Stimulated activated CD4-positive, alpha-beta T cell treated with anti-CD3 and anti-CD28 coated beads, Interleukin-4, amount 100 ng/mL, for 24 hours (primary cell): ENCODE measurements around the gene ZFPL1.

Experiments
- DNase-seq: peaks from one replicate; pipeline ENCODE4 v3.0.0-alpha.2; 2020

ZFPL1 gene

DNA sequence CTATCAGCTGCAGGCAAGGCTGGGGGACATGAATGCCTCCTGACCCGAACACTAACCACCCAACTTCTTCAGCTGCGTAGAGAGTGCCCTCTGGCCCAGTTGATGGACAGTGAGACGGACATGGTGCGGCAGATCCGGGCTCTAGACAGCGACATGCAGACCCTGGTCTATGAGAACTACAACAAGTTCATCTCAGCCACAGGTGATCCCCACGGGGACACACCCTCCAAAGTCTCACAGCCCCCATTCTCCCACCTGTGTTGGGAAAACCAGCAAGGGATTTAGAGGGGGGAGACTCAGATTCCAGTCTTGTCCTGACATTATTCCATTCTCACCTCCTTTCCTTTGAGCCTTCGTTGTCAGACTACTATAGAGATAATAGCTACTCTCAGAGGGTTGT is 12.9 kb downstream of the ZFPL1 start:
- no peak for DNase-seq

DNA sequence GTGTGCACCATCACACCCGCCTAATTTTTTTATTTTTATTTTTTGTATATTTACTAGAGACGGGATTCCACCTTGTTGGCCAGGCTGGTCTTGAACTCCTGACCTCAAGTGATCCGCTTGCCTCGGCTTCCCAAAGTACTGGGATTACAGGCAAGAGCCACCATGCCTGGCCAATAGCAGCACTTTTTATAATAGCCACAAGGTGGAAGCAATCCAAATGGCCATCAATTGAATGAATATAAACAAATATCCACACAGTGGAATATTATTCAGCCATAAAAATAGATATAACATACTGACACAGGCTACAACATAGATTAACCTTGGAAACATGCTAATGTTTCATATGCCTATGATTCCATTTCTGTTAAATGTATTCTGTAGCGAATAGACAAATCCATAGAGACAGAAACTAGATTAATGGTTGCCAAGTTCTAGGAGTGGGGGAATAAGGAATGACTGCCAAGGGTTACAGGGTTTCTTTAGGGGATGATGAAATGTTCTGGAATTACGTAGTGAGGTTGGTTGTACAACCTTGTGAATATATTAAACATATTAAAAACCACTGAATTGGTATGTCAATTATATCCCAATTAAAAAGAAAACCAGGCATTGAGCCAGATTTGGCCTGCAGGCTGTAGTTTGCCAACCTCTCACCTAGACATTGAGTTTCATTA is 16.8 kb downstream of the ZFPL1 start:
- DNase-seq, result no peak

DNA sequence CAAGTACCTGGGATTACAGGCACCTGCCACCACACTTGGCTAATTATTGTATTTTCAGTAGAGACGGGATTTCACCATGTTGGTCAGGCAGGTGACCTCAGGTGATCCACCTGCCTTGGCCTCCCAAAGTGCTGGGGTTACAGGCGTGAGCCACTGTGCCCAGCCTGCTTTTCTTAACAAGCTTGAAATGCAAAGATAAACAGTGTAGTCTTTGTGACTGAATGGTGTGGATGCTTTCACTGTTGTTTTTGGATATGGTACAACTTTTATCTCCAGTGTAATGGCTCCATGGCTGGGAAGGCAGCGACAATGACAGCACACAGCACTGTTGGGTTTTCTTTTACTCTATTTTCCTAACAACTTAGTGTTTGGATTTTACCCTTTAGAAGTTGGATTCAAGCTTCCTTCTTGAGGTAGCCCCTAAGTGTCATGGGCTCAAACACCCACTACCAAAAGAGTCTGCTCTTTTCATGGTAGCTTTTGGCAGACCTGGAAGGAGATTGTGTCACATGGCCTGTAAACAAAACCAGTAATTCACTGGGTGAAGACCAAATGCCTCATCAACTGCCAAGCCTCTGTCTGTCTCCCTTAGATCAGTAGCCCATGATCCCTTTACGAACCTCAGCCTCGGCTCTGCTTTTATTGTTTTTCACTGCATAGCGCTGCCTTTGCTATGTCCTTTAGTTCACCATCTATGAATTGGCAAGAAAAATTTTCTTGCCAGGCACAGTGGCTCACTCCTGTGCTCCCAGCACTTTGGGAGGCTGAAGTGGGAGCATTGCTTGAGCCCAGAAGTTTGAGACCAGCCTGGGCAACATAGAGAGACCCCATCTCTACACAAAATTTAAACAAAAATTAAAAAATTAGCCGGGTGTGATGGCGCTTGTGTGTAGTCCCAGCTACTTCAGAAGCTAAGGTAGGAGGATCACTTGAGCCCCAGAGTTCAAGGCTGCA is 18.4 kb downstream of the ZFPL1 start:
- DNase-seq, result no peak

DNA sequence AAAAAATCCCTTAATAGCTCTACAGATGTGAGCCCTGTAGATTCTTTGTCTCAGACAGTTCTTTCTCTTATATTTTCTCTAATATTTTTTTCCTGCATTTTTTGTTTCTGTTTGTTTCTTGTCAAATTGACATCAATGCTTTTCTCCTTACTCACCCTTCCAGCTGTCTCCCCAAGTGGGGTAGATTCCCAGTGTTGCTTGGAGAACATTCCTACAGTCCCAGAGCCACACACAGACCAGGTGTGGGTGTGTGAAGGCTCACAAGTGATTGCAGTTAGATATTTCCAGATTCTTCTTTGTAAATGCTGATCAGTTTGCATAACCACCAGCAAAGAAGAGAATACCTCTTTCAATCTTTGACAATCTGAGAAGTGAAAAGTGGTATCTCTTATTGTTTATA is 19.5 kb downstream of the ZFPL1 start:
- DNase-seq, result no peak

DNA sequence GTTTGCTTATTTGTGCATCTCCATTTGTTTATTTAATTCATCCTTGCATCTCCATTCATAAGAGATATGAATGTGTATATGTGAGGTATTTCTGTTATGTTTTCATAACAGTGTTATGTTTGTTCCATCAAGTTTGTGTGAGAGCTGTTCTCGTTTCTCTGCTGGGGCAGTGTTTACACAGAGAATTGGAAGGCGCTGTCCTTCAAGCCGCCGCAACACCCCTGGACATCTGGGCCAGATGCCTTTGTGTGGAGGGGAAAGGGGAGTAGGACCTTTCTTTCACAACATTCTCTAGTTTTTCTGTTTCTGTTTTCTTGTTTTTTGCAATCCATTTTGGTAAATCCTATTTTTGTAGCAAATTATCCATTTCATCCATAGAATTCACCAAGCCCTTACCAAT is 20.6 kb downstream of the ZFPL1 start:
- DNase-seq, result no peak

DNA sequence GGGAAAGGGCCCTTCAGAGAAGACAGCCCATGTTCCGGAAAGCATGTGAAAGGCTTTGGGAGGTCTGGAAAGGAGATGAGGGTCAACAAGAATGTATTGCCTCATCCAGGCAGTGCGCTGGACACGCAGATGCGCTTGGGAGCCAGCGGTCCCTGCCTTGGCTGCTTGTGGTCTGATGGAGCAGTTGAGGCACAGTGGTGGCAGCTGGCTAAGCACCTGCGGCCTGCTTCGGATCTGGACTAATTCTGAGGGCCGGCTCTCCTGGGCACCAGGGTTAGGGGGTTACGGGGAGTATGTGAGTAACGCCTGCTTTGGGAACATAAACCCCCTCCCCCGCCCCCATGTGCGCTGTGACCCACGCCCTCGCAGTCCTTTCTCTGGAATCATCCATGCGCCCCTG is 23.1 kb downstream of the ZFPL1 start:
- DNase-seq, result no peak

DNA sequence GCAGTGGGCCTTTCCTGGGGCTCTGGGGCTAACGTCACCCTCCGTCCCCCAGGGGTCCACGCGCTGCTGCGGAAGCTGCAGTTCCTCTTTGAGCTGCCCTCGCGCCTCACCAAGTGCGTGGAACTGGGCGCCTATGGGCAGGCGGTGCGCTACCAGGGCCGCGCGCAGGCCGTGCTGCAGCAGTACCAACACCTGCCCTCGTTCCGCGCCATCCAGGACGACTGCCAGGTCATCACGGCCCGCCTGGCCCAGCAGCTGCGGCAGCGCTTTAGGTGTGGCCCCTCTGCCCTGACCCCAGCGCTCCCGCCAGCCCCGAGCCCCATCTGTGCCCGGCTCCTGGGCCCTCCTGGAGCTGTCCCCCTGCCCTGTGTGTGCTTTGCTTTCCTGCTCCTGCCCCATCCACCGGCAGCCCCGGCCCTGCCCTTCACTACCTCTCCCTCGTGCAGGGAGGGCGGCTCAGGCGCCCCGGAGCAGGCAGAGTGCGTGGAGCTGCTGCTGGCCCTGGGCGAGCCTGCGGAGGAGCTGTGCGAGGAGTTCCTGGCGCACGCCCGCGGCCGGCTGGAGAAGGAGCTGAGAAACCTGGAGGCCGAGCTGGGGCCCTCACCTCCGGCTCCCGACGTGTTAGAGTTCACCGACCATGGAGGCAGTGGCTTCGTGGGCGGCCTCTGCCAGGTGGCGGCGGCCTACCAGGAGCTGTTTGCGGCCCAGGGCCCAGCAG is 23.9 kb downstream of the ZFPL1 start:
- DNase-seq, result no peak

DNA sequence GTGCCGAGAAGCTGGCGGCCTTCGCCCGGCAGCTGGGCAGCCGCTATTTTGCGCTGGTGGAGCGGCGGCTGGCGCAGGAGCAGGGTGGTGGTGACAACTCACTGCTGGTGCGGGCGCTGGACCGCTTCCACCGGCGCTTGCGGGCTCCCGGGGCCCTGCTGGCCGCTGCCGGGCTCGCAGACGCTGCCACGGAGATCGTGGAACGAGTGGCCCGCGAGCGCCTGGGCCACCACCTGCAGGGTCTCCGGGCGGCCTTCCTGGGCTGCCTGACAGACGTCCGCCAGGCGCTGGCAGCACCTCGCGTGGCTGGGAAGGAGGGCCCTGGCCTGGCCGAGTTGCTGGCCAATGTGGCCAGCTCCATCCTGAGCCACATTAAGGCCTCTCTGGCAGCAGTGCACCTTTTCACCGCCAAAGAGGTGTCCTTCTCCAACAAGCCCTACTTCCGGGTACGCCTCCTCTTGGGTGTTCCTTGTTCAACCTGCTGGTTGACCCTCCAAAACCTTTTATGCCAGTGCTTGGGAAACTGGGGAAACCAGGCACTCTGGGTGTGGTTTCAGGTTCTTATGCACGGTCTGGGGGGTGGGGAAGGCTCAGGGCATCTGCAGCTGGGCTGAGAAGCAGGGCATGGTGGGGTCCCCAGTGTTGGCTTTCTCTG is 24.6 kb downstream of the ZFPL1 start:
- DNase-seq, result no peak

DNA sequence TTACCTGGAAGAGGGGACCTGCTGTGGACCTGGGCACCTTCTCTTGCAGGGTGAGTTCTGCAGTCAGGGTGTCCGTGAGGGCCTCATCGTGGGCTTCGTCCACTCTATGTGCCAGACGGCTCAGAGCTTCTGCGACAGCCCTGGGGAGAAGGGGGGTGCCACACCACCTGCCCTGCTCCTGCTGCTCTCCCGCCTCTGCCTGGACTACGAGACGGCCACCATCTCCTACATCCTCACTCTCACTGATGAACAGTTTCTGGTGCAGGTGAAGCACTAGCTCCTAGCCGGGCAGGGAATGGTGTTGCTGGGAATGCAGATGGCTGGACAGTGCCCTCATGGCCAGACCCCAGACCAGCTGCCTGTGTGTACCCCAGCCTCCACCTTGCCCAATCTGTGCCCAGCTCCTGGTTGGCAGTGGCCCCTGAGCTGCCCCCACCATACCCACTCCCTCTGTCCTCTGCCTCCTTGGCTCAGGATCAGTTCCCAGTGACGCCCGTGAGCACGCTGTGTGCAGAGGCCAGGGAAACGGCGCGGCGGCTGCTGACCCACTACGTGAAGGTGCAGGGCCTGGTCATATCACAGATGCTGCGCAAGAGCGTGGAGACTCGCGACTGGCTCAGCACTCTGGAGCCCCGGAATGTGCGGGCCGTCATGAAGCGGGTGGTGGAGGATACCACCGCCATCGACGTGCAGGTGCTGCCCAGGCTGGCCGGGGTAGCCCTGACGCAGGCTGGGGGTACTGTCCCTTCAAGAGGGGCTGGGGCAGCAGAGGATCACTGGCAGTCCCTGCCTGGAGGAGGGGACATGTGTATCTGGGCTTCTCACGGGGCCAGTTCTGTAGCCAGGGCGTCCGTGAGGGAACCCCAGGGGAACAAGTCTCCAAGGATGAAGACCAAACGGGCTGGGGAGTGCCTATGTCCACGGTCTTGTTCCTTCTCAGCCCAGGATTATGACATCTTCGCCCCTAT is 25.5 kb downstream of the ZFPL1 start:
- DNase-seq, result no peak

DNA sequence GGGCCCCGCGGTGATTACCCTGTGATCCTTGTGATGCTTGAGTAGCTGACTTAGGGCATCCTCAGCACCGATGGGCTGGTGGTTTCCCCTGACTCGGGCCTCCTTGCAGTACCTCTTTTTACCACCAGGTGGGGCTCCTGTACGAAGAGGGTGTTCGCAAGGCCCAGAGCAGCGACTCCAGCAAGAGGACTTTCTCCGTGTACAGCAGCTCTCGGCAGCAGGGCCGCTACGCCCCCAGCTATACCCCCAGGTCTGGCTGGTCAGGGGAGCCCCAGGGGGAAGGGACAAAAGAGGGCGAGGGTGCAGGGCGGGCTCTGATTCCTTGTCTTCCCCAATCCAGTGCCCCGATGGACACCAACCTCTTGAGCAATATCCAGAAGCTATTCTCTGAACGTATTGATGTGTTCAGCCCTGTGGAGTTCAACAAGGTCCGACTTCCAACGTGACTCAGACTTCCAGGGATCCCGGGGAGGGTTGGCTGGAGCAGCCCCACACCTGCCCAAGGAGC is 26.4 kb downstream of the ZFPL1 start:
- DNase-seq, result peak; percentile 97

DNA sequence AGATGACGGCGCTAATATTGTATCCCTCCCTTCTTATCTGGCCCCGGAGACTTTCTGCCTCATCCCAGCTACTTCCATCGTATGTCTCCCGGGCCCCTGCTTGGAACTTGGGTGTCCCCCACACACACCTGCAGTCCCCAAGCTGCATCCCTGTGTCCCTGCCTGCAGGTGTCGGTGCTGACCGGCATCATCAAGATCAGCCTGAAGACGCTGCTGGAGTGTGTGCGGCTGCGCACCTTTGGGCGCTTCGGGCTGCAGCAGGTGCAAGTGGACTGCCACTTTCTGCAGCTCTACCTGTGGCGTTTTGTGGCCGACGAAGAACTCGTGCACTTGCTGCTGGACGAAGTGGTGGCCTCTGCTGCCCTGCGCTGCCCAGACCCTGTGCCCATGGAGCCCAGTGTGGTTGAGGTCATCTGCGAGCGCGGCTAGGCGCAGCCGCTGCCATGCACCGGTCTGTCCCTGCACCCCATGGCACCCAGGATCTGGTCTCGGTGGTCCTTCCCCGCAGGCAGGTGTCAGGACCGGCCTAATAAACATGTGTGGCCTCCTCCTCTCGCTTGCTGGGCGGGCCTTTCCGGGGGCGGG is 27.2 kb downstream of the ZFPL1 start:
- no peak for DNase-seq

DNA sequence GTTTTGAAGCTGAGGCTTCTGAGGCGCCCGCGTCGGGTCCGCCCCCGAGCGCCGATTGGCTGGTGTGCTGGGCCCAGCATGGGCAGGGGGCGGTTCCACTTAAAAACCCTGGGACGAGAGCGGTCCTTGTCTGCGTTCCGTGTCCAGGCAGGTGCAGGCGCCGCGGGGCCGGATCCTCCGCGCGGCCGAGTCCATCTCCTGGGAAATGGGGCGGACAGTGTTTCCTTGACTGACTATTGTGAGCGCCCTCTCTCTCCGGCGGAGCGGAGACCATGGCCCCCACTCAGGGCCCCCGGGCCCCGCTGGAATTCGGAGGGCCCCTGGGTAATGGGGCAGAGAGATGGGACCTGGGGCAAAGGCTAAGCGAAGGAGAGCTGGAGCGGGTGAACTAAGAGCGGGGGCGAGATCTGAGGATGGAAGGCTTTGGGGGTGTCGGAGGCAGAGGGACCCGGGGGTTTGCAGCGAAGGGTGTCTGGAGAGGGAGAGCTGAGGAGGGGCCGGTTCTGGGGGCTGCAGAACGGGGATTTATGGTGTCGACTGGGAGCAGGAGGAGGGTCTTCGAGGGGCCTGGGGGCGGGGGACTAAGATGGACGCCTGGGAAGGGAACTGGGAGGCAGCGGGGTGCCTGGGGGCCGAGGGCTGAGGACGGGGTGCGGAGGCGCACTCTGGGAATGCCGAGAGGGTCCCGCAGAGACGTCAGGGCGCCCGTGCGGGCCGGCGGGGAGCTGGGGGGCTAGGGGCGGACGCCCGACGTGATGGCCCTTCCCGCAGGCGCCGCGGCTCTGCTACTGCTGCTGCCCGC is 27.9 kb downstream of the ZFPL1 start, which contains the start of gene TM7SF2:
TSS of gene TM7SF2 (plus strand) at position 129 of the 802 bp plus-strand sequence. CDS start at position 273, 144 bp downstream.
- peak; percentile 93 for DNase-seq

DNA sequence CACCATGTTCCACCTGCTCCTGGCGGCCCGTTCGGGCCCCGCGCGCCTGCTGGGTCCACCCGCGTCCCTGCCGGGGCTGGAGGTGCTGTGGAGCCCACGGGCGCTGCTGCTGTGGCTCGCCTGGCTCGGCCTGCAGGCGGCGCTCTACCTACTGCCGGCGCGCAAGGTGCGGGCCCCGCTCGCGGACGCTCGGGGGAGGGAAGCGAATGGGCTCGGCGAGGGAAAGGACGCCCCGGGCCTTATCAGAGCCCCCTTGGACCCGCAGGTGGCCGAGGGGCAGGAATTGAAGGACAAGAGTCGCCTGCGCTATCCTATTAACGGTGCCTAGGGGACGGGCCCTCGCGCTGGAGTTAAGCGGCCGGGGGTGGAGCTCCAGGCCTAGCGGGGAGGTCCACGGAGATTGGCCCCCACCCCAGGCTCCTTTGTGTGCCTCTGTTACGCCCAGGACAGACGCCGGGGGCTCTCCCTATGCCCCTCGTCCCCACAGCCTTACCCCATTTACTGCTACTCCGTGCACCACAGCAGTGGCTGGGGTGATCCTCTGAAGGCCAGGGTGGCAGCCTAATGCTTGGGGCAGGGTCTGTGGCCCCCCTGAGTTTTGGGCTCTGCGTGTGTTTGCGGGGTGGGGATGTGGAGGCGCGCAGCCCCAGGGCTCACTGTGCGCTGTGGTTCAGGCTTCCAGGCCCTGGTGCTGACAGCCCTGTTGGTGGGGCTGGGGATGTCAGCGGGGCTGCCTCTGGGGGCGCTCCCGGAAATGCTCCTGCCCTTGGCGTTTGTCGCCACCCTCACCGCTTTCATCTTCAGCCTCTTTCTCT is 28.7 kb downstream of the ZFPL1 start:
- DNase-seq, result peak; percentile 75

DNA sequence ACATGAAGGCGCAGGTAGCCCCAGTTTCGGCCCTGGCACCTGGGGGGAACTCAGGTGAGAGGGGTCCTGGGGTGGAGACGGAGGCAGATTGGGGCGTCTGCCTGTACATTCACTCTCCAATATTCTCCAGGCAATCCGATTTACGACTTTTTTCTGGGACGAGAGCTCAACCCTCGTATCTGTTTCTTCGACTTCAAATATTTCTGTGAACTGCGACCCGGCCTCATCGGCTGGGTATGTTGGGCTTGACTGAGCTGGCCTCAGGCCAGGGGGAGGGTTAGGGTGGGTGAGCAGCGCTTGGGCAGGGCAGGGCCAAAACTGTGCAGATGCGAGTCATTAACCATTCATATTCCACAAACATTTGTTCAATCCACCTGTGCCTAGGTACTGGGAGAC is 29.3 kb downstream of the ZFPL1 start:
- DNase-seq, result no peak

DNA sequence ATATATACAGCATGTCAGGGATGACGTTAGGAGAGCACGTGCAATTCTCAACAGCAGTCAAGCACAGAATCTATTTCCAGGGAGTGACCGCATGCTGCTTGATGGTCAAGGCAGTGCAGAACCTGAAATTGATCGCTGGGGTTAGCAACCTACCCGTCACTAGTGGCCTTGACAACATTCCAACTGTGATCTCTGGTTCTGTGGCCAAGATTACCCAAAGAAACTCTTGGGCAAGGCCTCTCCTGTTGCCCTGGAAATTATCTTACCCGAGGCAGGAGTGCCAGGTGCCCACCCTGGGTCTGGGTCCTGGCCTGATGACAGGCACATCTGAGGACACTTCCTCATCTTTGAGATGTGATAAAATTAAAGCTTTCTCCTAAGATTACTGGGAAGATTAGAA is 29.8 kb downstream of the ZFPL1 start:
- DNase-seq, result no peak

DNA sequence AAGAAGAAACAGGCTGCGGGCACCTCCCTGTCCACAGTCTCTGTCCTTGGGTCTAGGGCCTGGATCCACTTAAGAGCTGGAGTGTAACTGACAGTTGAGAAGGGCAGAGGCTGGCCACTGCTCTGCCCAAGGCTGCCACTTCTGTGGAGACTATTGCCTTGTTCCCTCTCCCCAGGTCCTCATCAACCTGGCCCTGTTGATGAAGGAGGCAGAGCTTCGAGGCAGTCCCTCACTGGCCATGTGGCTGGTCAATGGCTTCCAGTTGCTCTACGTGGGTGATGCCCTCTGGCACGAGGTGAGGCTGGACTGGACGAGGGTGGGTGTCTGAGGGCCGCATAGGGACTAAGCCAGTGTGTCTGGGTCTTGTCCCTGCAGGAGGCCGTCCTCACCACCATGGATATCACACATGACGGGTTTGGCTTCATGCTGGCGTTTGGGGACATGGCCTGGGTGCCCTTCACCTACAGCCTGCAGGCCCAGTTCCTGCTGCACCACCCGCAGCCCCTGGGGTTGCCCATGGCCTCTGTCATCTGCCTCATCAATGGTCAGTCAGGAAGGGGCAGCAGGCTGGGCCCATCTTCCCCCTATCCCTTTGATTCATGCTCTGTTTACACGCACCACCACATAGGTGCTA is 30.6 kb downstream of the ZFPL1 start:
- no peak for DNase-seq

DNA sequence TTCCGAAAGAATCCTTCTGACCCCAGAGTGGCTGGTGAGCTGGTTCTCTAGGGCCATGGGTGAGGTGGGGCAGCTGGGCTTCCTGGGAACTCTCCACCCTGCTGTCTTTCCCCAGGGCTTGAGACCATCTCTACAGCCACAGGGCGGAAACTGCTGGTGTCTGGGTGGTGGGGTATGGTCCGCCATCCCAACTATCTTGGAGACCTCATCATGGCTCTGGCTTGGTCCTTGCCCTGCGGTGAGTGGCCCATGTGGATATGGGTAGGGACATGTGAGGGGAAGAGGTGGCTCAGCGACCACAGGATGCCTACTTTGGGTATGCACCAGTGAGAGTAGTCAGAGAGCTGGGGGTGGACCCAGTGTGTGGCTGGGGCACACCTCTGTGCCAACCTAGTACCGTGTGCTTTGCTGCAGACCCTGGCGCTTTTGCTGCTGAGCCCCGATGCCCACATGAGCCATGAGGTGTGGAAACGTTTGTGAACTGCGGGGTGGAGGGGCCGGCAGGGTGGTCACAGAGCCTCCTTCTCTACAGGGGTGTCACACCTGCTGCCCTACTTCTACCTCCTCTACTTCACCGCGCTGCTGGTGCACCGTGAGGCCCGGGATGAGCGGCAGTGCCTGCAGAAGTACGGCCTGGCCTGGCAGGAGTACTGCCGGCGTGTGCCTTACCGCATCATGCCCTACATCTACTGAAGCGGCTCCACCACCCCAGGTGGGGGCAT is 31.5 kb downstream of the ZFPL1 start:
- no peak for DNase-seq
